ENCODE results near the gene PCDH19.

GRCh38 chrX:100358766-100359165, 51.3 kb downstream of the PCDH19 start:
- TF ChIP-seq CTCF (IDR thresholded peaks at IDR 0.05) (no peak), EP300 (IDR thresholded peaks at IDR 0.05) (no peak), POLR2A (IDR thresholded peaks at IDR 0.05) (no peak), POLR2AphosphoS5 (IDR thresholded peaks at IDR 0.05) (no peak)
